Activated T-cell treated with anti-CD3 and anti-CD28 coated beads for 24 hours (primary cell): ENCODE results near the gene L1TD1.
"Not testable (repeated sequence)": the region's sequence is repeated elsewhere in the genome, so short reads cannot be mapped to it uniquely, and the experiment has no call there.

Source experiments
- DNase-seq: peaks from one replicate; pipeline ENCODE4 v3.0.0-alpha.2; 2020; ENCODE audit warnings: low read depth

L1TD1 gene

DNA sequence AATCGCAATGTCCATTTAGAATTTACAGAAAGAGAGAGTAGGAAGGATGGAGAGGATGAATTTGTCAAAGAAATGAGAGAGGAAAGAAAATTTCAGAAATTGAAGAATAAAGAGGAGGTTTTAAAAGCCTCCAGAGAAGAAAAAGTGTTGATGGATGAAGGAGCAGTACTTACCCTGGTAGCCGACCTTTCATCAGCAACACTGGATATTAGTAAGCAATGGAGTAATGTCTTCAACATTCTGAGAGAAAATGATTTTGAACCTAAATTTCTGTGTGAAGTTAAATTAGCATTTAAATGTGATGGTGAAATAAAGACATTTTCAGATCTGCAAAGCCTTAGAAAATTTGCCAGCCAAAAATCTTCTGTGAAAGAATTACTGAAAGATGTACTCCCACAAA lies 12.5 kb downstream of the L1TD1 start:
- no peak for DNase-seq

- DNase-seq = no peak
These were observed 13.4 kb downstream of the L1TD1 start for GRCh38 chr1:62208087-62208486.

- no peak for DNase-seq
These were observed 14.3 kb downstream of the L1TD1 start for GRCh38 chr1:62208970-62209369.

DNA sequence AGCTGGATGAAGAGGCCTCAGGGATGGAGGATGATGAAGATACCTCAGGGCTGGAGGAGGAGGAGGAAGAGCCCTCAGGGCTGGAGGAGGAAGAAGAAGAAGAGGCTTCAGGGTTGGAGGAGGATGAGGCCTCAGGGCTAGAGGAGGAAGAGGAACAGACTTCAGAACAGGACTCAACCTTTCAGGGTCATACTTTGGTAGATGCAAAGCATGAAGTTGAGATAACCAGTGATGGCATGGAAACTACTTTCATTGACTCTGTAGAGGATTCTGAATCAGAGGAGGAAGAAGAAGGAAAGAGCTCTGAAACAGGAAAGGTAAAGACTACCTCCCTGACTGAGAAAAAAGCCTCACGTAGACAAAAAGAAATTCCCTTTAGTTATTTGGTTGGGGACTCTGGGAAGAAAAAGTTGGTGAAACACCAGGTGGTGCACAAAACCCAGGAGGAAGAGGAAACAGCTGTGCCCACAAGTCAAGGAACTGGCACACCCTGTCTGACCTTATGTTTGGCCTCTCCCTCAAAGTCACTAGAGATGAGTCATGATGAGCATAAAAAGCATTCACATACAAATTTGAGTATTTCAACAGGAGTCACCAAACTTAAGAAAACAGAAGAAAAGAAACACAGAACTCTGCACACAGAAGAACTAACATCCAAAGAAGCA lies 15.4 kb downstream of the L1TD1 start:
- DNase-seq = no peak

DNA sequence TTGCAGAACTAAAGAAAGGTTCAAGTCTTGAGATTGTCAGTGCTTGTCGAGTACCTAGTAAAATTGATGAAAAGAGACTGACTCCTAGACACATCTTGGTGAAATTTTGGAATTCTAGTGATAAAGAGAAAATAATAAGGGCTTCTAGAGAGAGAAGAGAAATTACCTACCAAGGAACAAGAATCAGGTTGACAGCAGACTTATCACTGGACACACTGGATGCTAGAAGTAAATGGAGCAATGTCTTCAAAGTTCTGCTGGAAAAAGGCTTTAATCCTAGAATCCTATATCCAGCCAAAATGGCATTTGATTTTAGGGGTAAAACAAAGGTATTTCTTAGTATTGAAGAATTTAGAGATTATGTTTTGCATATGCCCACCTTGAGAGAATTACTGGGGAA lies 16.3 kb downstream of the L1TD1 start:
- no peak for DNase-seq

DNA sequence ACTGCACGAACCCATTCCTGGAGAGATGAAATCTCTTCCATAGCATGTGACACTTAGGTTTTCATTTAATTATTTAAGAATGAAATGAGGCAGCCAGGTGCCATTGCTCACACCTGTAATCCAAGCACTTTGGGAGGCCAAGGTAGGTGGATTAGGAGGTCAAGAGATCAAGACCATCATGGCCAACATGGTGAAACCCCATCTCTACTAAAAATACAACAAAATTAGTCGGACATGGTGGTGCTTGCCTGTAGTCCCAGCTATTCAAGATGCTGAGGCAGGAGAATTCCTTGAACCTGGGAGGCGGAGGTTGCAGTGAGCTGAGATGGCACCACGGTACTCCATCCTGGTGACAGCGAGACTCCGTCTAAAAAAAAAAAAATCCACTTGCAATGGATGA lies 17.8 kb downstream of the L1TD1 start:
- no peak for DNase-seq

- no peak for DNase-seq
These were observed 18.6 kb downstream of the L1TD1 start for GRCh38 chr1:62213075-62213914.

GRCh38 chr1:62218604-62219003 lies 24.0 kb downstream of the L1TD1 start:
- no peak for DNase-seq

DNA sequence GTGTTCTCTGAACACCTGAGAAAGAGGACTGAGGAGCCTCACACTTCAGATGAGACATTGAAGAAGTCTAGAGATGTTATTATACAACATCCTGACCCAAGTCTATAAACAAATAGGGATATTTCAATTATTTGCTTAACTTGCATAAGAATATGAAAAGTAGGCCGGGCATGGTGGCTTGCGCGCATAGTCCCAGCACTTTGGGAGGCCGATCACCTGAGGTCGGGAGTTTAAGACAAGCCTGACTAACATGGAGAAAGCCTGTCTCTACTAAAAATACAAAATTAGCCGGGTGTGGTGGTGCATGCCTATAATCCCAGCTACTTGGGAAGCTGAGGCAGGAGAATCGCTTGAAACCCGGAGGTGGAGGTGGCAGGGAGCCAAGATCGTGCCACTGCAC lies 25.8 kb downstream of the L1TD1 start:
- not testable (repeated sequence) for DNase-seq

DNA sequence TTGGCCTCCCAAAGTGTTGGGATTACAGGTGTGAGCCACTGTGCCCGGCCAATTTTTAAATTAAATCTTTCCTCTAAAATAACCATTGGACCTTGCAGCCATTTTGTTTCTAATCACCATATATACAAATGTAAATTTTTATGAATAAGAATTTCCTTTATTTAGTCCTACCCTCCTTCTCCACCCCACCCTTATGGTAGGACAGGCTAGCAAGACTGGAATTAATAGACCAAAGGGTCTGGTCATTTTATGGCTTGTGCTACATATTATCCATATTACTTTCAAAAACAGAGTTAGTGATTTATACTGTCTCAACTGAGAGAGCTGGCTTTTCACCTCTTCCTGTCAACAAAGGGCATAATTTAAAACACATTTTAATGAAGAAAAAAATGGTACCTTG lies 26.5 kb downstream of the L1TD1 start:
- DNase-seq = no peak

GRCh38 chr1:62222321-62222720 lies 27.7 kb downstream of the L1TD1 start:
- no peak for DNase-seq

GRCh38 chr1:62224182-62224581 lies 29.5 kb downstream of the L1TD1 start:
- no peak for DNase-seq

DNA sequence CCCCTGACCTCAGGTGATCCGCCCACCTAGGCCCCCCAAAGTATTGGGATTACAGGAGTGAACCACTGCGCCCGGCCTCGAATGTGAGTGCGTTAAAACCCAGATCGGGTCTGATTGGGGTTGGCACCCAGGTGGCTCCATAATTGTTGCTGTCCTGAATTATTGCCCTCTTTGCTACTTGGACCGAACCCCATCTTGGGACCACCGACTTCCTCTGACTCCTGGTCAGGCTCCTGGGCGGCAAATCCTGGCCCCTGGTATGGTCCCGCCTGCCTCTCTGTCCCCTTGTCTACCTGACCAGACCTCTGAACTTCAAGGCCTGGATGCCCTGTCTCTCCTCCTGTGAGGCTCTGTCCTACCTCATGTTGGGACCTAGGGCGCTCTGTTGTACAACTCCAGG lies 32.8 kb downstream of the L1TD1 start:
- no peak for DNase-seq

DNA sequence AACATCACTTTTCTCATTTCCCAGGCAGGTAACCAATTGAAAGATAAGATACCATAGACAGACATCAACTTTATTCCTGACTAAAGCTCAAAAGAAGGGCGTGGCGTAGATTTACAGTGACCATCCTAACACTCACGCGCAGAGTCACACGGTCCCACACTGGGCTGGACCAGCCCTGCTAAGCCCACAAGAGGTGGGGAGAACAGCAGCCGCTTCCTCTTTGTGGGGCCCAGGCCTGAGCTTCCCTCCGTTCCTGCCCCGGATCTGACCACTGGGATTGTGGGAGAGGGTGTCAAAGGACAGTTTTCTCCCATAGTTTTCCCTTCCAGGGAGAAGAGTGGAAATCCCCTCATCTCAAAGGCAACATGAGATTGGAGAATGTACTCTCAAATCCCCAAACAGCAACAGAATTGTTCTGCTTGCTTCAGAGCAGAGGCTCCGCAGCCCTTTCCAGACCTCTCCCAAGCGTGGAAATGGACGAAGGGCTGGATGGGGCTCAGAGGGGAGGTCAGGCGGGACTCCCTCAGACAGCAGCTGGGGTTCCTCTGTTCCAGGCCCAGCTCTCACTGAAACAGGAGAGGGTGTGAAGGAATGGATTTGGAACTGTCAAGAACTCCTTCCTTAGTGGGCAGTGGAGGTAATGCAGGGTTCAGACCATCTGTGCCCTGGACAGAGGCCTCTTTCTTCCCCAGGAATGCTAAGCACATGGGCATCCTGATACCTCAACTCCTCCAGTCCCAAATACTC lies 33.7 kb downstream of the L1TD1 start:
- DNase-seq = no peak

GRCh38 chr1:62228883-62229187 lies 34.2 kb downstream of the L1TD1 start:
- DNase-seq = no peak

DNA sequence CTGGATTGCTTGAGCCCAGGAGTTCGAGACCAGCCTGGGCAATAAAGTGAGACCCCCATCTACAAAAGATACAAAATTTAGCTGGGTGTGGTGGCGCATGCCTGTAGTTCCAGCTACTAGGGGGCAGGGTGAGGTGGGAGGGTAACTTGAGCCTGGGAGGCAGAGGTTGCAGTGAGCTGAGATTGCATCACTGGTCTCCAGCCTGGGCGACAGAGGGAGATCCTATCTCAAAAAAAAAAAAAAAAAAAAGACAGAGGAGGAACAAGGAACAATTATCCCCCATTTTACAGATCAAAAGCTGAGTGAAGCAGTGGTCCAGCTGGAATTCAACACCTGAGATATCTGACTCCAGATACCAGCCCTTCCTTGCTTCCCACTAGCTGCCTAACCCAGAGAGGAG lies 34.8 kb downstream of the L1TD1 start:
- no peak for DNase-seq

- DNase-seq = no peak
These were observed 35.3 kb downstream of the L1TD1 start for GRCh38 chr1:62229932-62230331.

- no peak for DNase-seq
These were observed 36.1 kb downstream of the L1TD1 start for GRCh38 chr1:62230718-62231117.

- DNase-seq = no peak
These were observed 38.2 kb downstream of the L1TD1 start for GRCh38 chr1:62232871-62233278.

DNA sequence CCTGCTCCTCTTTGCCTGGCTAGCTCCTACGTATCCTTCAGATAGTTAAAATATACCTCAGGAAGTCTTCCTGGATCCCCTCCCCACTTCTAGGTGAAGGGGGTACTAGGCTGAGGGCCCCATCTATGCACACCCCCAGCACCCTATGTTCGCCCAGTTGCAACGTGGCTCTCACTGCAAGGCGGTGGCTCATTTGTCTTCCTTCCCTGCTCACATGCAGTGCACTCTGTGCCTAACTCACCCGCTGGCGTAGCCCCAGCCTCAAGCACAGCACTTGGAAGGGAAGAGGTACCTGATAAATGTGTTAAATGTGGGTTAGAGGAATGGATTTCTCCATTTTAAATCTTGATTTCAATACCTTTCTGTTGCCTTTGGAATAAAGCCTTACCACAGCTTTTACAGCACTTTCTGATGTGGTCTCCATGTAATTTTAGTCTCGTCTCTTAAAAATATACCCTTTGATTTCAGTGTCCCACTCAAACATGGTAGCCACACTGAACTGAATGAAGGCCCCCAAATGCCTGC lies 39.3 kb downstream of the L1TD1 start:
- DNase-seq = no peak

DNA sequence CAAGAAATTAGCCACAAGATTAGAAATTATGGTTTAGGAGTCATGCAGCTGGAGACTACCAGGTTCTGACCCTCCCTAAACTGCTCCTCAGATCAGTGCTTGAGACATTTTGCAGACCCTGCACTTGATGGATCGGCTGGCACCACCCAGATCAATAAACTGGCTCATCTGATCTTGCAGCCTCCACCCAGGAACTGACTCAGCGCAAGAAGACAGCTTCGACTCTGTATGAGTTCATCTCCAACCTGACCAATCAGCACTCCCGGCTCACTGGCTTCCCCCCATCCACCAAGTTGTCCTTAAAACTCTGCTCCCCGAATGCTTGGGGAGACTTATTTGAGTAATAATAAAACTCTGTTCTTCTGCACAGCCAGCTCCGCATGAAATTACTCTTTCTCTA lies 40.0 kb downstream of the L1TD1 start:
- DNase-seq = no peak

DNA sequence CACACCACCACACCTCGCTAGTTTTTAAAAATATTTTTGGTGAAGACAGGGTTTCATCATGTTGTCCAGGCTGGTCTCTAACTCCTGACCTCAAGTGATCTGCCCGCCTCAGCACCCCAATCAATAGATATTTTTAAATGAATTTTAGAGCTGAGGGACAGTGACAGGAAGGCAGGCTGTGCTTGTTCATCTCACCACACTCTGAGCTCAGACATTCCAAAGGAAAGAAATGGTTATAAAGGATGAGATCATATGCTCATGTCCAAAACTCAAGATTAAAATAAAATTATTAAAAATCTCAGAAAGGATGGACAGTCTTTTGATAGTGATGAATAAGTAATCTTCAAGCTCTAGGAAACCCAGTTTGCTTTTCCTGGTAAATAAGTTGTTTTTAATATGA lies 40.9 kb downstream of the L1TD1 start:
- DNase-seq = no peak

- no peak for DNase-seq
These were observed 42.7 kb downstream of the L1TD1 start for GRCh38 chr1:62237361-62237760.
